SU-DHL-6 (cell line): ENCODE results near the gene BPIFB2.

ENCODE experiments used
- CTCF ChIP-seq: fragments of 200-600 bp; sonication (generic); IDR thresholded peaks from one replicate; pipeline ENCODE4 v1.5.1; 2017; ENCODE audit warnings: antibody characterized with exemption, mild to moderate bottlenecking, low read length, moderate library complexity; ENCODE audit not compliant: insufficient read depth, poor library complexity, severe bottlenecking
- EZH2phosphoT487 ChIP-seq: fragments of 200-600 bp; sonication (generic), shearing (Covaris generic); conservative IDR thresholded peaks from 2 replicates; pipeline ENCODE4 v1.6.1; 2018; ENCODE audit warnings: mild to moderate bottlenecking, antibody characterized with exemption, low read length, moderate library complexity, mixed read lengths

- TF ChIP-seq CTCF (no peak), EZH2phosphoT487 (no peak)
These were observed 24.7 kb upstream of the BPIFB2 start for GRCh38 chr20:32982617-32983458.
